ENCODE measurements around the gene PODNL1.
"Not testable (repeated sequence)": the region's sequence is repeated elsewhere in the genome, so short reads cannot be mapped to it uniquely, and the experiment has no call there.

The PODNL1 gene

DNA sequence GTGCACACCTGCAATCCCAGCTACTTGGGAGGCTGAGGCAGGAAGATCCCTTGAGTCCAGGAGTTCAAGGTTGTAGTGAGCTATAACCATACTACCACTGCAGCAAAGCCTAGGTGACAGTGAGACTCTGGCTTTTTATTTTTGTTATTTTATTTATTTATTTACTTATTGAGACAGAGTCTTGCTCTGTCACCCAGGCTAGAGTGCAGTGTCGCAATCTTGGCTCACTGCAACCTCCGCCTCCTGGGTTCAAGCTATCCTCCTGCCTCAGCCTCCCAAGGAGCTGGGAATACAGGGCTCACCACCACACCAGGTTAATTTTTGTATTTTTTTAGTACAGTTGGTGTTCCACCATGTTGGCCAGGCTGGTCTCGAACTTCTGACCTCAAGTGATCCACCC lies 35.3 kb upstream of the PODNL1 start:
- FAIRE-seq: not testable (repeated sequence)

DNA sequence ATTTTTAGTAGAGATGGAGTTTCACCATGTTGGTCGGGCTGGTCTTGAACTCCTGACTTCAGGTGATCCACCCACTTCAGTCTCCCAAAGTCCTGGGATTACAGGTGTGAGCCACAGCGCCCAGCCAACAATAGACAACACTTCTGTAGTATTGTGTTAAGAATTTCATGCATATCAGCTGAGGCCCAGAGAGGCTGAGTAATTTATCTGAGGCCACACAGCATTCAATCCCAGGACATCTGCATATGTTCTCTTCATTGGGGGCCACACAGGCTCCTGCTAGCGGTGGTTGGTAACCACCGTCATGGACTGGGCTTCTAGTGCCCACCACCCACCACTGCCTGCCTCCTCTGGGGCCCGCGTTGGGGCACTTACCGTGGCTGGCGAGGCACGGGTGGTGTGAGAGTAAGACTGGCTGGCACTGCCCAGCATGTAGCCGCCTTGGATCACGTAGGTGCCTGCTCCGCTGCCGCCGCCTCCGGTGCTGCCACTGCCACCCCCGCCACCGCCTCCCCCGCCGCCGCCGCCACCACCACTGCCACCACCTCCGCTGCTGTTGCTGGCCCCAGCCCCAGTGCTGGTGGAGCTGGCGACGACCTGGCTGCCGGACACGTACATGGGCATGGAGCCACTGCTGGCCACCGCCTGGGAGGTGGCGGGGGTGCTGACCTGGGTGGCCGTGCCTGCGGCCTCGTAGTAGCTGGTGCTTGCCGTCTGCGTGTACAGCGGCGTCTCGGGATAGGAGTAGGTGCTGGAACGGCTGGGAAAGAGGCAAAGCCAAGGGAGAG lies 34.3 kb upstream of the PODNL1 start:
- no peak for FAIRE-seq

DNA sequence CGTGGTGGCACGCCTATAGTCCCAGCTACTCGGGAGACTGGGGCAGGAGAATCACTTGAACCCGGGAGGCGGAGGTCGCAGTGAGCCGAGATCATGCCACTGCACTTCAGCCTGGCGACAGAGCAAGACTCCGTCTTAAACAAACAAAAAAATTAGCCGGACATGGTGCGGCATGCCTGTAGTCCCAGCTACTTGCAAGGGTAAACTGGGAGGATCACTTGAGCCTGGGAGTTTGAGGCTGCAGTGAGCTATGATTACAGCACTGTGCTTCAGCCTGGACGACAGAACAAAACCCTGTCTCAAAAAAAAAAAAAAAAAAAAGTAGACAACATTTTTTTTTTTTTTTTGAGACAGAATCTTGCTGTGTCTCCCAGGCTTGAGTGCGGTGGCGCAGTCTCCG lies 33.7 kb upstream of the PODNL1 start:
- FAIRE-seq: not testable (repeated sequence)

DNA sequence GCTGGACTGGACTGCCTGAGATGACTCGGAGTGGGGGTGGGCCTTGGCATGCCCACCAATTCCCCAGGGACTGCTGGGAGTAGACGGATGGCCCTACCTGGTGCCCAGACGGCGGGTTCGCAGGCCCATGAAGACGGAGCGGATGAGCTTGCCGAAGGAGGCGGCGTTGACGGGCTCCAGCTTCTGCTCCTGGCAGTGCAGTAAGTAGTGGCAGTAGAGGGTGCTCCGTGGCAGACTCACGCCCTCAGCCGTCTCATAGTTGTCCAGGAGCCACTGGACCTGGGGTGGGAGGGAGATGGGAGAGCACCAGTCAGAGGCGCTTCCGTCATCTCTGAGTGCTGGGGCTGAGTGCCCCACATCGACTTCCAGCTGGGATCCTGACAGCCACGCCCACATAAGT lies 31.7 kb upstream of the PODNL1 start:
- FAIRE-seq: no peak

DNA sequence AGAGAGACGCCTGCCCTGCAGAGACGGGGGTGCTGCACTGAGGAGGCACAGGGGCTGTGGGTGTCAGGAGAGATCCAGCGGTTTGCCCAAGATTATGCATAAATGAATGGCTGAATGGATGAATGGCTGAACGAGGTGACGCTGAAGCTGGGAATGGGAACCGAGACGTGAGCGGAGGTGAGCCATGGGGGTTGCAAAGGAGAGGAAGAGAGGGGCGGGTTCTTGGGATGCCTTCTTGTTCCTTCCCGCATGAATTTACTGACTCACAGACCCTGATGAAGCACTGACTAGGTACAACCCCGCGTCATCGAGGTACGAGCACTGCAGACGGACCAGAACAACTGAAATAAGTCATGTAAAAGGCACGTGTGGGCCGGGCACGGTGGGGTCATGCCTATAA lies 30.8 kb upstream of the PODNL1 start:
- no peak for FAIRE-seq

DNA sequence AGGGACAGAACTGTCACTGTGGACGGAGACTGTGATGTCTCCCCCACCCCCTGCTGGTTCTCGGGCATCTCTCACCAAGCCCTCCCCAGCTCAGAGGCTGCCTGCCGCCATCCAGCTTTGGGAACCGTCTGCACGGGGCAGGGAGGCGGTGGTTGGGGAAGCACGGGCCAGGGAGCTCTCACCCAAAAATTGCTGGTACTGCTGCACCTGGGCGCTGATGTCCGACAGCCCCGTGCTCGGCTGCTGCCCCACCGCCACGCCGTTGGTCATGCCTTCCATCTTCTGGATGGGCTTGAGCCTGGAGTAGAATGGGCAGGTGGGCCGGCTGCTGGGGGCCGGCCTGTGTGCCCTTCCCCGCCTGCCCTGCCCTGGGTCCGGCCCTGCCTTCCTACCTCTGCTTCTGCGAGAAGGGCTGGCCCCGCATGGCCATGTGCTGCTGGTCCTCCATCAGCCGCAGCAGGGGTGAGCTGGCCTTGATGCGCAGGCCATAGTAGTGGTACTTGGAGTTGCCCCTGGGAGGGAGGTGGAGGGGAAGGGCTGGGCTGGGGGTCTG lies 30.2 kb upstream of the PODNL1 start:
- FAIRE-seq: no peak

DNA sequence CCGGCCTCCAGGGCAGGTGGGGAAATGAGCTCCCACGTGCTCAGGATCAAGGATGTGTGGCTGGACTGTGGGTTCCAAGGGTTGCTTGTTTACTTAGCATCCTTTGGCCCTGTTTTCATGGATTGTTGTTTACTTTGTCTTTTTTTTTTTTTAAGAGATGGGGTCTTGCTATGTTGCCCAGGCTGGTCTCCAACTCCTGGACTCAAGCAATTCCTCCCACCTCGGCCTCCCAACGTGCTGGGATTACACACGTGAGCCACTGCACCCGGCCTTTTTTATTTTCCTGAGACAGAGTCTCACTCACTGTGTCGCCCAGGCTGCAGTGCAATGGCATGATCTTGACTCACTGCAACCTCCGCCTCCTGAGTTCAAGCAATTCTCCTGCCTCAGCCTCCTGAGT lies 29.0 kb upstream of the PODNL1 start:
- FAIRE-seq: not testable (repeated sequence)

DNA sequence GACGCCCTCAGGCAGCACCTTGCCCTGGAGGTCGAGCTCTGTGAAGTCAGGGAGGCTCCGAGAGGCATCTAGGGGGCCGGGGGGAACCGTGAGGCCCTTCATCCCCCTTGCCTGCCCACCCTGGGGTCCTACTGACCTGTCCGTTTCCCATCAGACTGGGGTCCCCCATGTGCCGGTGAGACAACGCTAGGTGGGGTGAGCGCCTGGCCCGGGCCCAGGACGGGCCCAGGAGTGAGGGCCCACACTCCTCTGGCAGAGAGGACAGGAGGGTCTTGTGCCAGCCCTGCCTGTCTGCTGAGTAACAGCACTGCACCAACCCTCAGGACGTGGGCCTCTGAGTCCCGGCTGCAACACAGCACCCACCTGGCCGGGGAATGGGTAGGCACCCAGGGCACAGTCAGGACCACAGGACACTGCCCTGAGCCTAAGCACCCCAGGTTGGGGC lies 28.5 kb upstream of the PODNL1 start:
- FAIRE-seq: no peak

DNA sequence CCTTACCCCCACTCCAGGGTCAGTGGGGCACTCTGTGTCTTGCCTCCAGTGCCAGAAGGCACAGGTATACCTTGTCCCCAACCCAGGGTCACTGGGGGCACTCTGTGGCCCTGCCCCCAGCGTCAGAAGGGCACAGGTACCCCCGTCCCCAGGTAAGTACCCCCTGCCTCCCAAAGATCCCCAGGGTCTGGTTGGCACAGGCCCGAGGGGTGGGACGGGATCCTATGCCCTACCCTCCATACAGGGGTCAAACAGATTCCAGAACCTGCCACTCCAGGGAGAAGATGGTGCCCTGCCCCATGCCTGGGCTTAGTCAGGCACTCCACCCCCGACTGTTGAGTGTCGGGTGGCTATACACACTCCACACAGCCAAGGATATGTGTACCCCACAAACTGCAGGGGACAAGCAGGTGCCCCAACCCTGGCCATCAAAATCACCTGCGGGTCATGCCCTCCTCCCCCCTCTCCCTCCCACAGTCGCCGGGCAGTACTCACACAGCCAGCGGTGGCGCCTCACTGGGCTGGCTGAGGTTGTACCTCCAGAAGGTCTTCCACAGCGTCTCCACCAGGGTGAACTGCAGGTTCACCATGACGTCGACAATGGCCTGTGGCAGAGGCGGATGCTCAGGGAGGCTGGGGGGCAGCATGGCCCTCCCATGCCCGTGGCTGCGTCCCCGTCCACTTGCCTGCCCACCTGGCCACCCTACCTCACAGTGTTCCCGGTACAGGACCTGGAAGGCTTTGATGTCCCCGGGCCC lies 27.9 kb upstream of the PODNL1 start:
- FAIRE-seq: no peak

DNA sequence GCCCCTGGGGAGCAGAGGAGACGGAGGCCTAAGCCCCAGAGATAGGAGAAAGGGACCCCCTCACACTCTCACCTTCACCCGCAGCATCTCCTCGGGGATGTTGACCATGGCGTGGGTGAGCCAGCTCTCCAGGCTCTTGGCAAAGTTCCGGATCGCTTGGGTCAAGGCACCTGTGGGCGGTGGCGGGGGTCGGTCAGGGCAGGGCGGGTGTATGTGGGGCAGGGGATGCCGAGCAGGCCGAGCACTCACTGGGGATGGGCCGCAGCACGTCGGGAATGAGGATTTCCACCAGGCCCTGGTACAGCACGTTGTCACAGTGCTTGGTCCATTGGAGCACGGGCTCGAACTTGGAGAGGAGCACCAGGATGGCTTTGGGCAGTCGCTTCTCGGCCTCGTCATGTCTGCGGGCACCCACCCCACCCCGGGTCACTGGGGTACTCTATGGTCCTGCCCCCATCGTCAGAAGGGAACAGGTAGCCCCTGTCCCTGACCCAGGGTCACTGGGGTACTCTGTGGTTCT lies 27.2 kb upstream of the PODNL1 start:
- FAIRE-seq: no peak

DNA sequence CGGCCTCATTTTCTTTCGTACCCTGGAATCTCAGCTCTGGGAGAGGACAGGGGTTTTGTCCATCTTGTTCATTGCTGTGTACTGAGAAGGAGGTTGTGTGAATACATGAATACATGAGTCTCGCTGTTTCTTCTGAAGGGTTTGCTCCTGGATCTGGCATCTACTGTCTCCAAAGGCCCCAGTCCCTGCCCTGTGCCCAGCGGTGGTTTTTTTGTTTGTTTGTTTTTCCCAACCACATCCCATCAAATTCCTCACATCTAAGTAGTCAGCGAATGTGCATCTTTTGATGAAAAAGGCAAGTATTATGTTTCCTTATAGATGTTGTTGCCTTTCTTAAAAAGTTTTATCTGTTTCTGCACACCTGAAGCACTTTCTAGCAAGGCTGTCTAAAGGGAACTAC lies 26.6 kb upstream of the PODNL1 start:
- no peak for FAIRE-seq

DNA sequence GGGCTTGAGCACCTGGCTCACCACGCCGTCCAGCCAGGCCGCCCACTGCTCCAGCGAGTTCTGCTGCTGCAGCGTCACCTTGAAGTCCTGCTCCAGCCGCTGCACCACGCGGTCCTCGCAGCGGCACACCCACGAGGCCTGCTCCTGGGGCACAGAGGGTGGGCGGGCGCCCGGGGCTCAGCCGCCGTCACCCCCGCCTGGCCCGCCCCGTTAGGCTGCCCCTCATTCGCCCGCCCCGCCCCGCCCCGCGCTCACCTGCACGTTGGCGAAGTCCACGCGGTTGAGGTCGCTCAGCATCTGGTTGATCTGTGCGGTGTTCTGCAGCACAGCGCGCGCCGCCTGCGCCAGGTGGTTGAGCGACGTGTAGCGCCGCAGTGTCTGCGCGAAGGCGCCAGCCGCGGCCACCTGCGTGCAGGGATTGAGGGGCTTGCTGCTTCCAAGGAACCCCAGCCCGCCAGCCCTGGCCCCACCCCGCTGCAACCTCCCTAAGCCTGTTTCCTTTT lies 25.4 kb upstream of the PODNL1 start:
- FAIRE-seq: no peak

DNA sequence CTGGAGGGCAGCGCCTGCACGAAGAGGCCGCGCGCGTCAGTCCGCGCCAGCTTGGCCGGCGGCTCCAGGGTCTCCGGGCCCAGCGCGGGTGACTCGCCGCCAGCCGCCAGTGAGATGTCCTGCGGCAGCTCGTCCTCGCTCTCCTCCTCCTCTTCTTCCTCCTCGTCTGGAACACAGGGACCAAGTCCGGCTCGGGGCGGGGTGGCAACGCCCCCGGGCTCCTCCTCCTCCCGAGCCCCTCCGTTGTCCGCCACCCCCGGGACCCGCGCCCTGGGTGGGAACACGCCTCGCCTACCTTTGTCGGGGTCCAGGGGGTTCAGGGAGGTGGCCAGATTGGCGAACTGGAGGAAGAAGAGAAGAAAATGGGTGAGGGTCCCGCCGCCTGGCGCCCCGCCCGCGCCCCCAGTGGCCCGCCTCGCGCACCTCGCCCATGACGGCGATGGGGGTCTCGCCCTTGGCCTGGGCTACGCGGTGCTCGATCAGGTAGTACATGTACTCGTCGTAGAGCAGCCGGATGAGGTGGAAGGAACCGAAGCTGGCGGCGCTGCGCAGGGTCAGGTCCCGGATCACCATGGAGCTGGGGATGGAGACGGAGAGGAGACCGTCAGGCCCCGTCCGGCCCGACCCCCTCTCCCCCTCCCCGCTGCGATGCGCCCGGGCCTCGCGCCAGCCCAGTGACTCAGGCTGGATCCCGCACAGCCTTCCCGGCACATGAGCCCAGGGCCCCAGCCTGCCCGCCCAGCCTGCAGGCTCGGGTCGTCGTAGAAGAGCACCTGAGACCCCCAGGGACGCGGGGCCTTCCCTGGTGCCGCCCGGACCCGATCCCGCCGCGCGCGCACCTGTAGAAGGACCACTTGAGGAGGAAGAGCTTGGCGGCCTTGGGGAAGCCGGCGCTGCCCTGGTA lies 24.7 kb upstream of the PODNL1 start:
- no peak for FAIRE-seq

DNA sequence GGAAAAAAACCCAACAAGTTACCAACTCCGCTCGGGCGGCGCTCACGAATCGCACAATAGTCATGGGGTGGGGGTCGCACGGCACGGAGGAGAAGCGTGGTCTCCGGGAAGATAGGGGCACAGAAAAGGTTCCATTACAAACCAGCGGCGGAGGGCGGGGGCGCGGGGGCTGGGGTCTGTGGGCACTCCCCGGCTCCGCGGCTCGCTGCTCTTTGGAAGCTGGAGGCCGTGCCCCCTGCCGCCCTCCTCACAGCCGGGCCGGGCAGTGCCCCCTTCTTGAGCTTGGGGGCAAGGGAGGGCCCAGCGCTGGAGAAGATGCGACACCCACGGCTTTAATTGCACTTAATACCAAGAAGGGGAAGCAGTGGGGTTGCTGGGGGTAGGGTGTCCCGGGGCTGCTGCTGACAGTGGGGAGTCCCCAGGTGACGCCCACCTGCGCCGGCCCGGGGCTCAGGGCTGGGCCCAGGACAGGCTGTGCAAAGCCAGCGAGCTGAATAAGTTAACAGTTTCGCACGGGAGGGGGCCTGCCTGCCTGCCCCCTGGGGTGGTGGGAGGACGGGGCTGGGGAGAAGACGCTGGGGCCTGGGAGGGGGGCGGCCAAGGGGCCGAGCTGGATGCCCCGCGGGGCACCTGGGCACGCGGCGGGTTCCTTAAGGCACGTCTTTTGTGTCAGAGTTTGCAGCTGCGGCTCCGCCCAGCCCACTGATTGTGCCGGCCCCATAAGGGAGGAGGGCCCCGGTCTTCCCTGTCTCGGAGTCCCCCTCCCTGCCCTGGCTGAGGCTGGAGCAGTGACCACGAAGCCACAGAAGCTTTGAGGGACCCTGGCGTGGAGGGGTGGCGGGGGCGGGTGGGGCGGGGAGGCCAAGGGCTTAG lies 23.8 kb upstream of the PODNL1 start:
- FAIRE-seq: no peak

DNA sequence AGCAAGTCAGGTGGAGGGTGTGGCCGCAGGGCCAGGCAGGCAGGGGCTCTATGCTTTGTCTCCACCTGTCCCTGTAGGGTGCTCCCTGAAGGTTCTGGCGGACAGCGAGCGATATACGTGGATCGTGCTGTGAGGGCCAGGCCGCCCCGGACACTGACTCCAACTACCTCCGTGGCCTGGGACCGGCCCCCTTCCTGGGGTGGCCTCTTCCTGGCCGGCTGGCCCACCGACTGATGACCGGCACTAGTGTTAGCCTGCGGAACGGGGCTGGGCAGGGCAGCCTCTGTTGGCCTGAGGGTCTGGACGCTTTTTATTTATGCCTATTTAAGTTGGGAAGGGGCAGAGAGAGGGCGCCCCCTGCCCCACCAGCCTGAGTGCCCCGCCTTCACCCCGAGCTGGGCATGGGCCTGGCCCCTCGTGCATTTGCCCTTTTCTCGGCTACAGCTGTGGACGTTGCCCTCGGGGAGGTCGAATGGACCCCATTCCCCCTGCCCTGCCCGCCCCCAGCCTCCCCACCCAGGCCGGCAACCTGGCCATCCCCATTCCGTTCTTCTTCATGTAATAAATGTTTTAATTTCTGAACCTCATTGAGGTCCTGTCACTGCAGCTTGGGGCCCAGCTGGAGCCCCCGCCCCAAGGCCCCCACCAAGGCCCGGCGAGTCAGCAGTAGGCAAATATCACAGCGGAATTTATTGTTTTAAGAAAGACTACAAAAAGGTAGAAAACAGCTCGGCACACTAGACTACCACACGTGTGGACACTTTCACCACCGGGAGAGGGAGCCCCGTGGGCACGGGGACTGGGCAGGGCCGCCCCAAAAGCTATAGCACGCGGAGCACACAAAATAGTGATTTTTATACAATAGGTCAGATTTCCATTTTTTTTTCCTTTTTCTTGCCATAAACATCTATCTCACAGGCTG lies 22.9 kb upstream of the PODNL1 start:
- no peak for FAIRE-seq

DNA sequence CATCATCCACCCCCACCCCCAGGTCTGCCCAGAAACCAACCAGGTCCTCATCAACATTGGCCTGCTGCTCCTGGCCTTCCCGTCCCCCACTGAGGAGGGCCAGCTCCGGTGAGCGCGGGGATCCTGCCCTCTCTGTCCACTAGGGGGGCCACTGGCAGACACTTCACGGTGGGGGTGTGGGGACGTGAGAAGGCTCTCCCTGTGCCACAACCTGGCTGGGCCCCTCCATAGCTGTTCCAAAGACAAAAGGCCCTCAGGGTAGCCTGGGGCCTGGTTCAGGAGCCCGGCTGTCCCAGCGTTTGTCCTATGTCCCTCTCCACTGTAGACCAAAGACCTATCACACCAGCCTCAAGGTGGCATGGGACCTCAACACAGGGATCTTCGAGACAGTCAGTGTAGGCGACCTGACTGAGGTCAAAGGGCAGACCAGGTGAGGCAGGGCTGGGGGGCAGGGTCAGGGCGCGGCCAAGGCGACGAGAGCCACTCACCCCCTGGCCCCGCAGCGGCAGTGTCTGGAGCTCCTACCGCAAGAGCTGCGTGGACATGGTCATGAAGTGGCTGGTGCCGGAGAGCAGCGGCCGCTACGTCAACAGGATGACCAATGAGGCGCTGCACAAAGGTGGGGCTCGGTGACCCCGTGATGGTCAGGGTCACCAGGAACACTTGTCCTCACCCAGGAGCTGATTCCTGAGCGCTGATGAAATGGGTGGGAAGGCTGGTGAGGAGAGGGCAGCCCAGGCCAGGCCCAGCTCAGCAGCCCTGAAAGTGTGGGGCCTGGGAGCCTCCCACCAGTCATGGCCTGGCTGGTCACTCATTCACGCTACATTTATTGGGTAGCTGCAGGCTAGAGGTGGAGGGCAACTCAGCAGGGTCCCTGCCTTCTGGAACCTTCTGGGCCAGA lies 22.0 kb upstream of the PODNL1 start:
- no peak for FAIRE-seq

DNA sequence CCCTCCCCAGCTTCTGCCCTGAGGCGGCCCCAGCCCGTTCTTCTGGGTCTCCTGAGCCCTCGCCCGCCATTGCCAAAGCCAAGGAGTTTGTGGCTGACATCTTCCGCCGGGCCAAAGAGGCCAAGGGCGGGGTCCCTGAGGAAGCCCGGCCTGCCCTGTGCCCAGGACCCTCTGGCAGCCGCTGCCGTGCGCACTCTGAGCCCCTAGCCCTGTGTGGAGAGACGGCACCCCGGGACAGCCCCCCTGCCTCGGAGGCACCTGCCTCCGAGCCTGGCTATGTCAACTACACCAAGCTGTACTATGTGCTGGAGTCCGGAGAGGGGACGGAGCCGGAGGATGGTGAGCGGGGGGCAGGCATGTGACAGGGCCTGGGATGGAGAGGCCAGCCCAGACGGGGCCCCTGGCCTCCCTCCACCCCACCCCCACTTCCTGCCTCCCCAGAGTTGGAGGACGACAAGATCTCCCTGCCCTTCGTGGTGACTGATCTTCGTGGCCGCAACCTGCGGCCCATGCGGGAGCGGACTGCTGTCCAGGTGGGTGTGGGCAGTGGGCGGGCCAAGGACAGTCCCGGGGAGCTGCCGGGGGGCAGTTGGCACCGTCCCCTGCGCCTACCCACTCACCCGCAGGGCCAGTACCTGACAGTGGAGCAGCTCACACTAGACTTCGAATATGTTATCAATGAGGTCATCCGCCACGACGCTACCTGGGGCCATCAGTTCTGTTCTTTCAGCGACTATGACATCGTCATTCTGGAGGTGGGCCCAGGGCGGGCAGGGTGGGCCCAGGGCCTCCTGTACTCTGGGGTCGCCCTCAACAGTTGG lies 21.1 kb upstream of the PODNL1 start:
- no peak for FAIRE-seq

DNA sequence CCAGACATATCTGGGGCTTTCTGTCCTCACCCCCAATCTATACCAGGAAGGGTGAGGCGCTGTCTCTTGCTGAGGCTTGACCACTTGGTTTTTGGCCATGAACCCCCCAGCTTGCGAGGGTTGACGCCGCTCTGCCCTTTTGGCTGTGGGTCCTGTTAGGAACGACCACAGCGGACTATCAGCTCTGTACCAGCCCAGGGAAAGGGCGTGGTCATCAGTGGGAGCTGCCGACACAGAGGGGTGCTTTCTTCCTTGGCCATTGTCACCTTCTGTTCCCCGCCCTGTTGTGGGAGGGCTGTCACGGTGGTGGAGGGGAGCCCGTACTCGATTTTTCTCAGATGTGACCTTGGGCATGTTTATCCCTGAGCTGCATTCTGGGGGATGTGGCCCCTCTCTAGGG lies 19.8 kb upstream of the PODNL1 start:
- no peak for FAIRE-seq
